ENCODE results near the gene CALCOCO2. TPM values are rescaled to one million over a fixed set of nuclear protein-coding genes. Genes with fewer than 3 reads are reported as not detected.

CALCOCO2 gene
- polyA plus RNA-seq, 2 of the 4 experiments (the other 2 are of a cell fraction) = 71.6 to 194 TPM

DNA sequence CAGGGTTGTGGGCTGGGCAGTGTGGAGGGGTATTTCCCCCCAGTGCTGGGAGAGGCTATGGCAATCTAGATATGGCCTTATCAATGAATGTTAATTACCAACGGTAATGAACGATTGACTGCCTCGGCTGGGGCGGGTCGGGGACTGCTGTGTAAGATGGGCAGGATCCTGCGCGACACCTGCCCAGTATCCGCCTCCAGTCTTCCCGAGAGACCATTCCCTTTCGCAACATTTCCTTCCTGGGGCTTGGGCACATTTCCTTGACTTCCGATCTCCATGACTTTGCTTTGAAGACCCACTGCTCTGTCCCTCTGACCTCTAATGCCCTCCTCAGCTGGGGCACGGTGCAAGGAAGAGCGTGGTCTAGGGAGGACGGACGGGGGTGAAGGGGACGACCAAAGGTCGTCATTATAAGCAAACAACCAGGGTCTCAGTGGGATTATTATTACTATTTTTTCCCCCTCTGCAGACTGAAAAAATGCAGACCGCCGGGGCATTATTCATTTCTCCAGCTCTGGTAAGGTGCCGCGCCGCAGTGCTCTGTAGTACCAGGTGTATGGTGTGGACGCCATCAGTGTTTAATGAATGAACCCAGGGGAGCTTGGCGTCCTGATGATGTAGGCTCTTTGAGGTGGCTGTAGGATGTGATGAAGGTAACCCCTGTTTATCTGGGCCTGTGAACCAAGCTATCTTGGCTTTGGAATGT is 62.3 kb downstream of the CALCOCO2 start:
- CTCF ChIA-PET = interaction anchor here (0.7 to 76.6 kb wide), 17 partner anchors 8 to 330 kb away, joined by 3 to 3251 read pairs (median 5); partner anchors contain the start of genes CALCOCO2, IGF2BP1, TTLL6 and UBE2Z
- peak overlapping the region; percentile 86 for H3K4me3 ChIP-seq
- POLR2A ChIA-PET = interaction anchor here (0.5 to 2.7 kb wide), 17 partner anchors 9 to 257 kb away, joined by 3 to 42 read pairs (median 4); partner anchors contain the start of genes HOXB13, IGF2BP1, SNF8 and UBE2Z
- ATAC-seq = no peak
- H3K4me2 ChIP-seq = peak overlapping the region; percentile 87
- peaks cover 26% of the 10 kb centered on the region for H3K4me1 ChIP-seq
- no peak for DNase-seq (ENCODE audit: low read depth in 1 of 2, low spot score in 1 of 2)
- no peaks in the 10 kb centered on the region for H3K9me3 ChIP-seq
- TF ChIP-seq CEBPB (IDR thresholded peaks at IDR 0.05) (peak in 1 of 2 experiments; percentile 74; a peak in 2 of 4 replicates), TFCP2L1 (CRISPR knock-in tag; IDR thresholded peaks at IDR 0.05) (0 out of 2 replicates have a peak, but pooled peaks have one; percentile 52), TP53 (CRISPR knock-in tag; IDR thresholded peaks at IDR 0.05) (0 out of 2 replicates have a peak, but pooled peaks have one; percentile 32), PHF8 (IDR thresholded peaks at IDR 0.05; ENCODE audit: borderline replicate concordance, low read depth) (peak; percentile 78), HOXA7 (CRISPR knock-in tag; IDR thresholded peaks at IDR 0.05) (0 out of 2 replicates have a peak, but pooled peaks have one; percentile 57), JUN (IDR thresholded peaks at IDR 0.05) (peak in 1 of 2 experiments; percentile 13; a peak in 1 of 5 replicates), MAZ (IDR thresholded peaks at IDR 0.05; ENCODE audit: borderline replicate concordance, low read depth, low read length) (no peak), FOSB (CRISPR knock-in tag; IDR thresholded peaks at IDR 0.05) (0 out of 2 replicates have a peak, but pooled peaks have one; percentile 74)
- TF ChIP-seq, protein P1, sequence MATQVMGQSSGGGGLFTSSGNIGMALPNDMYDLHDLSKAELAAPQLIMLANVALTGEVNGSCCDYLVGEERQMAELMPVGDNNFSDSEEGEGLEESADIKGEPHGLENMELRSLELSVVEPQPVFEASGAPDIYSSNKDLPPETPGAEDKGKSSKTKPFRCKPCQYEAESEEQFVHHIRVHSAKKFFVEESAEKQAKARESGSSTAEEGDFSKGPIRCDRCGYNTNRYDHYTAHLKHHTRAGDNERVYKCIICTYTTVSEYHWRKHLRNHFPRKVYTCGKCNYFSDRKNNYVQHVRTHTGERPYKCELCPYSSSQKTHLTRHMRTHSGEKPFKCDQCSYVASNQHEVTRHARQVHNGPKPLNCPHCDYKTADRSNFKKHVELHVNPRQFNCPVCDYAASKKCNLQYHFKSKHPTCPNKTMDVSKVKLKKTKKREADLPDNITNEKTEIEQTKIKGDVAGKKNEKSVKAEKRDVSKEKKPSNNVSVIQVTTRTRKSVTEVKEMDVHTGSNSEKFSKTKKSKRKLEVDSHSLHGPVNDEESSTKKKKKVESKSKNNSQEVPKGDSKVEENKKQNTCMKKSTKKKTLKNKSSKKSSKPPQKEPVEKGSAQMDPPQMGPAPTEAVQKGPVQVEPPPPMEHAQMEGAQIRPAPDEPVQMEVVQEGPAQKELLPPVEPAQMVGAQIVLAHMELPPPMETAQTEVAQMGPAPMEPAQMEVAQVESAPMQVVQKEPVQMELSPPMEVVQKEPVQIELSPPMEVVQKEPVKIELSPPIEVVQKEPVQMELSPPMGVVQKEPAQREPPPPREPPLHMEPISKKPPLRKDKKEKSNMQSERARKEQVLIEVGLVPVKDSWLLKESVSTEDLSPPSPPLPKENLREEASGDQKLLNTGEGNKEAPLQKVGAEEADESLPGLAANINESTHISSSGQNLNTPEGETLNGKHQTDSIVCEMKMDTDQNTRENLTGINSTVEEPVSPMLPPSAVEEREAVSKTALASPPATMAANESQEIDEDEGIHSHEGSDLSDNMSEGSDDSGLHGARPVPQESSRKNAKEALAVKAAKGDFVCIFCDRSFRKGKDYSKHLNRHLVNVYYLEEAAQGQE (IDR thresholded peaks at IDR 0.05) = no peak
- 1% methylated on average over 24 of the region's 24 CpGs for WGBS (ENCODE audit: missing lambda C conversion rate)
- H3K27ac ChIP-seq = peak overlapping the region; percentile 89 to 92
- FAIRE-seq = no peak

DNA sequence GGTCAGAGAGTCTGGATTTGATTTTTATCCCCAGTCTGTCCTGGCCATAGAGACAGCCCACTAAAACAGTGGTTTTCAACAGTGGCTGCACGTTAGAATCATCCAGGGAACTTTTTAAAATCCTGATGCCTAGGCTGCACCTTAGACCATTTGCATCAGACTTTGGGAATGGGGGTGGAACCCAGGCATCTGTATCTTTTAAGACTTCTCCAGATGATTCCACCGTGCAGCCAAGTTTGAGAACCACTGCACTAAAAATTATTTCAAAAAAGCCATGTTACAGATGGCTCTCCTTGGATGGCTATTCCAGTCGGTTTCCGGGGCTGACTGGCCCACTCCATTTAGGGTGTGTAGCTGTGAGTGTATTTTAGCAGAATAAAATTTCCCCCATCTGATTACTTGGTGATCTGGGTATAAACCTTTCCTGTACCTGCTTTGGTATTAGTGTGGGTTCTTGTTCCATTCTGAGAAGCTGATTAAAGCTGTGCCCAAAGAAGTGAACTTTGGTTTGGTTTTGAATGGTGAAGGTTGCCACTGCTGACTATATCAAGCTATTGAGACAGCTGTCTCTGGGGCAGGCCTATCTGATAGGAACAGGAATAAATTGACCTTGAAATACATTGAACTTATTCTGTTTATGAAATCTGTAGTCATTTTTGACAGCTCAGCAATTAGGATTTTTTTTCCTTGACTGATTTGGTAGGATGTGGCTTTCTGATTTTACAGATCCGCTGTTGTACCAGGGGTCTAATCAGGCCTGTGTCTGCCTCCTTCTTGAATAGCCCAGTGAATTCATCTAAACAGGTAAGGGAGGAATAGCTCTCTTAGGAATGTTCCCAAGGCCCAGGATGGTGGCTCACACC is 63.0 kb downstream of the CALCOCO2 start:
- no peaks in the 10 kb centered on the region for H3K9me3 ChIP-seq
- ChIA-PET POLR2A (interaction anchor here (2.1 to 2.7 kb wide), 2 partner anchors 14 to 51 kb away, joined by 11 to 42 read pairs; partner anchors contain the start of genes SNF8 and UBE2Z), CTCF (interaction anchor here (1.1 to 76.6 kb wide), 12 partner anchors 9 to 257 kb away, joined by 3 to 3251 read pairs (median 6); partner anchors contain the start of genes CALCOCO2, IGF2BP1 and TTLL6)
- H3K27ac ChIP-seq = peak overlapping the region; percentile 89 to 92
- DNase-seq (ENCODE audit: low read depth in 1 of 2, low spot score in 1 of 2) (no peak), ATAC-seq (no peak), FAIRE-seq (no peak)
- TF ChIP-seq CHD4 (IDR thresholded peaks at IDR 0.05; ENCODE audit: borderline replicate concordance) (no peak), MAFK (IDR thresholded peaks at IDR 0.05; ENCODE audit: partially characterized antibody) (peak; percentile 92)
- H3K4me3 ChIP-seq = peak overlapping the region; percentile 86
- peak overlapping the region; percentile 87 for H3K4me2 ChIP-seq
- WGBS (ENCODE audit: missing lambda C conversion rate) = 47% methylated on average over 5 of the region's 5 CpGs
- H3K4me1 ChIP-seq = peaks cover 30% of the 10 kb centered on the region

DNA sequence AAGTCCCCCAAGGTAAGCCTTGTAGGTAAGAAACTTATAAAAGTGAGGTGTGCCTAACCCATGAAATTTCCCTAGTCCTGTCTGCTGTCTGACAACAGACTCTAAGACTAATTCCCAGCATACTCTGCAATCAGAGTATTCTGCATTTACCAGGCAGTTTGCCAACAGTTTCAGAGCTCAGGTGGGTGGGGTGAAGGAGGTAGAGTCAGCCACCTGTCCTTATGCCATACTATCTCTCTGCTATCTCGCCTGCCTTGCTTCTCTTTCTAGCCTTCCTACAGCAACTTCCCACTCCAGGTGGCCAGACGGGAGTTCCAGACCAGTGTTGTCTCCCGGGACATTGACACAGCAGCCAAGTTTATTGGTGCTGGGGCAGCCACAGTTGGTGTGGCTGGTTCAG is 64.1 kb downstream of the CALCOCO2 start:
- no peak for DNase-seq (ENCODE audit: low read depth in 1 of 2, low spot score in 1 of 2)
- 86% methylated on average over 3 of the region's 3 CpGs for WGBS (ENCODE audit: missing lambda C conversion rate)
- TF ChIP-seq MAFK (IDR thresholded peaks at IDR 0.05; ENCODE audit: partially characterized antibody) (no peak), SREBF2 (IDR thresholded peaks at IDR 0.05) (no peak), ZNF302 (CRISPR knock-in tag; IDR thresholded peaks at IDR 0.05) (no peak), GATA3 (IDR thresholded peaks at IDR 0.05; ENCODE audit: borderline replicate concordance) (no peak), ZC3H11A (IDR thresholded peaks at IDR 0.05) (no peak), FOSB (CRISPR knock-in tag; IDR thresholded peaks at IDR 0.05) (no peak), JUNB (IDR thresholded peaks at IDR 0.05) (no peak), ZSCAN20 (CRISPR knock-in tag; IDR thresholded peaks at IDR 0.05) (no peak), ESRRA (IDR thresholded peaks at IDR 0.05; ENCODE audit: borderline replicate concordance, low read length) (no peak), ZFP36 (IDR thresholded peaks at IDR 0.05; ENCODE audit: borderline replicate concordance, partially characterized antibody) (no peak)
- TF ChIP-seq, protein P2, sequence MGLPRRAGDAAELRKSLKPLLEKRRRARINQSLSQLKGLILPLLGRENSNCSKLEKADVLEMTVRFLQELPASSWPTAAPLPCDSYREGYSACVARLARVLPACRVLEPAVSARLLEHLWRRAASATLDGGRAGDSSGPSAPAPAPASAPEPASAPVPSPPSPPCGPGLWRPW (IDR thresholded peaks at IDR 0.05) = no peak
- ATAC-seq = no peak
- peaks cover 30% of the 10 kb centered on the region for H3K4me1 ChIP-seq
- H3K27ac ChIP-seq = no peak overlapping the region
- POLR2A ChIA-PET = no interaction called here
- no peak overlapping the region for H3K4me2 ChIP-seq
- H3K4me3 ChIP-seq = no peak overlapping the region
- FAIRE-seq = no peak
- H3K9me3 ChIP-seq = no peaks in the 10 kb centered on the region
- CTCF ChIA-PET = interaction anchor here (0.8 to 76.6 kb wide), 10 partner anchors 11 to 223 kb away, joined by 3 to 3251 read pairs (median 5); partner anchors contain the start of genes CALCOCO2 and TTLL6

All from A549 (cell line).